NK-92 (cell line): ENCODE data around the gene AZI2.

Experiments used
- DNase-seq: peaks from one replicate; lab custom pipeline; 2025; ENCODE audit not compliant: unreplicated experiment; lab: John Stamatoyannopoulos, UW

AZI2 gene

DNA sequence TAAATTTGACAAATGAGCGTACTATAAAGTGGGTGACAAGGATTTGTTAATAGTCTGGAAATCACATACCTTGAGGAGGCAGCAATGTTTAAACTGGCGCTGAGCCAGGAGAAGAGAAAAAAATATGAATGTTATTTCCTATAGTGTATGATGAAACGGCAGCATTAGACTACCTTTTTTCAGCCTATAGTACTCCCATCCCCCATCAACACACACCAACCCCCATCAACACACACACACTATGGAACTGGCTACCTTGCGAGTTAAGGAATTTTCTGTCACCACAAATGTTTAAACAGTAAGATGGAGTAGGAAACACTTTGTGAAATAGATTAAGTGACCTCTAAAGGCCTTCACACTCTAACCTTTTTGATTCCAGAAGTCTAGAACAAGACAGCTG, 46.9 kb downstream of the AZI2 start:
- no peak for DNase-seq

DNA sequence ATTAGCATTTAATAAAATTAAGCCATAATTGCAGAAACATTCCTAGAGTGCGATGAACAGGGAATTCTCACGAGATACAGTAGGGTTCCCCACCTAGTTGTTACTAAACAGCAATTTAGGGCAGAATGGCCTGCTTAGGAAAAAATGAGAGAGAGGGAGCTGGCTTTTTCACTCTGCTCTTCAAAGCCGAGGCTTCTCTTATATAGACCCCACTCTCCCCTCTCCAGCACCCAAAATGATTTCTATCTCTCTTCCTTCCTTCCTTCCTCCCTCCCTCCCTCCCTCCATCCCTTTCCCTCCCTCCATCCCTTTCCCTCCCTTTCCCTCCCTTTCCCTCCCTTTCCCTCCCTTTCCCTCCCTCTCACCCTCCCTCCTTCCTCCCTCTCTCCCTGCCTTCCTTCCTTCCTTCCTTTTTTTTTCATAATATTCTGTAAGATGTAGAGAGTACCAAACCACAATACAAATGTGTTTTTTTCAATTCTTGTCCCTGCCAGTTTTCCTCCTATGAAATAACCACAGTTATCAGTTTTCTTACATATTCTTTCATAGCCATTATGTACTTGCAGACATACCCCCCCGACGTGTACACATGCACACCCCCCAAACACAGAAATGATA, 48.2 kb downstream of the AZI2 start:
- no peak for DNase-seq

DNA sequence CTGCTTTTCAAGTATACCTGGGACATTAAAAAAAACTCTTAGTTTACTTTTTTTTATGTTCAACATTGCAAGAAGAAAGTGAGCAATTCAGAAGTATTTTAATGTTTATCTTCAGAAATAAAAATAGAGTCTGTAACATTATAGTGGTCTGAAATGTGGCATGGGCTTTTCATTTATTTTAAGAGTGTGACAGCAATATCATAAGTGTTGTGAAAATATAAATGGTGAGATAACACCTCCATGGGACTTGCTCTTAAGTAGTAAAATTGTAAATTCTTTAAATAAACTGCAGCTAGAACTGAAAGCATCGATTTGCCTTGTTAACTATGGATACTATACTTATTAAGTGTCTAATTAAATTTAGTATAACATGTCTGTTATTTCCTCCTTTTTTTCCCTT, 48.9 kb downstream of the AZI2 start:
- DNase-seq: no peak

DNA sequence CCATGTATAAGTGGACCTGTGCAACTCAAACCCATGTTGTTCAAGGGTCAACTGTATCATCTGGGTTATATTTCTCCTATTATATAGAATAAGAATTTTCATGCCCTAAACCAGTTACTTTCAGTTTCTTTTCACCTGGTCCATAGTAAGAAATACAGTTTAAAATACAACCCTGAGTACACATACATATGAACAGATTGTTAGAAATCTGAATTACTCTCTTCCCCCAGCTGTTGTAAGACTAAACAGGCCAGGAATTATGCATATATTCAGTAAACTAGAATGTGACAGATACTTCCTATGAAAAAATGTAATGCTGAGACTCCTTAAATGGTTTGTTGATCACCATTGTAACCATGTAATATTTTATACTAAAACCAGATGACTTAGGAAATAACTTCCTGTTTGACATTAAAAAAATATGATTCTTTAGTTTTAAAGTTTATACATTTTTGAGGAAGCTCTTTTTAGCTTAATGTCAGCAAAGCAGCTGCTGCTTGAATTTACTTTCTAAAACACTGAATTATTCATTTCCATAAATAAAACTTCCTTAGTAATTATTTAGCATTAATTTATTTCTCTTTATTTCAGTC, 52.6 kb downstream of the AZI2 start:
- no peak for DNase-seq

DNA sequence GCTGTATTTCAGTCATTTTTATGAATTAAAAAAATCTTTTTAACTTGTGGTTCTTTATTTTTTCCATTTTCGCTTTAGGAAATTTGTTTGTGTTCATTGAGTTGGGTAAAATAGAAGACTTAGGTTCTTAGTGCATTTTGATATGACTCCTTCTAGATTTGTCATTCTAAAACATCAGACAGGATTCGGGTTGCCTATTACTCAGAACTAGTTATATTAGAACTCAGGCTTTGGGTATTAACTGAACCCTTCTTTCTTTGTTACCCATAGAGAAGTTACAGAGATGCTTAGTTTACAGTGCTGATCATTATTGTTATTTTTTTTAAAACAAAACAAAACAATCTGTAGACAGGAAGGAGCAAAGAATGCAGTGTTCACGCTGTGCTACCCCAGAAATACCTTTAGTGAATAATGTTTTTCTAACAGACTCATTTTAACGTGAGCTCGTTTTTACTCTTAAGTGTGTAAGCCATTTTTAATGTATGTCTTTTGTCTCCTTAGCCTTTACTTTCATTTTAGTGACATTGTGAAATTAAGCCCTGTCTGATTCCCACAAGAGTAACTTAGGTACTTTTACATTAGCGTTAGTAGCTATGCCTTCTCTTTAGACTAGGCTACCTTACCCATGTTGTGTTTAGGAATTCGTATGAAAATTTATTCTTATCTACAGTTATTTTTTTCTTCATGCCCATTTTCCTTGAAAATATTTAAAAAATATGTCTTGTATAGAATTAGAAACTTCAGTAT, 53.8 kb downstream of the AZI2 start:
- no peak for DNase-seq

DNA sequence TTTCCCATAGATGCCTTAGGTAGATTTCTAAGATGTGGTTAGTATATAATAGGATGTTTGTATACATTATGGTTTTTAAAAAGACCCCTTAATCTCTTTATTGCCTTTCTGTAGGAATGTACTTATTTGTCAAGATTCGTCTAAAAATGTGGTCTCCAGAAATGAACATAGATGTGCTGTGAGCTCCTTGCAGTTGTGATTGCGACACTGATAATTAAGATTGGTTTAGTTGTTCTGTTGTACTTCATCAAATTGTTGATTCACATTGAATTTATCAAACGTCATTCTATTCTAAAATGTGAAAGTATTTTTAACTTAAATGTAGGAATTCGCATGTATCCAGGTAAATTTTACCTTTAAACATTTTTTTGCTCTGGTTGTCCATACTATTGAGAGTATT, 56.0 kb downstream of the AZI2 start:
- no peak for DNase-seq

DNA sequence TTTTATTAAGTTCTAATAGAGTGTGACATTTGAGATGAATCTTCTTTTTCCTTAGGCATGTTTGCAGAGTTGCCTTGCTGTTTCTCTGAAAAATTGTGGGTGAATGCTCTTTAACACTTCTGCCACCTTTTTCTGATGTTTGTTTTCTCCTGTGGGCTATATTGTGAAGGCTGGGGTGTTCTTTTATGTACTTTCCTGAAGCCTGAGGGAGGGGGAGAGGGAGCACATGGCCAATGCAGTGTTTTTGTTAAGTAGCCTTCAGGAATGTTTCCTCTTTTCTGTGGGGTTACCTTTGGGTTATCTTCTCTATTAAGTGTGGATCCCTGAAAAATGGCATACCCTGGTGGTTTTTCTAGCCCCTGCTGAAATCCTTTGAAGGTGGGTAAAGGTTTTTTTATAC, 57.0 kb downstream of the AZI2 start:
- no peak for DNase-seq

DNA sequence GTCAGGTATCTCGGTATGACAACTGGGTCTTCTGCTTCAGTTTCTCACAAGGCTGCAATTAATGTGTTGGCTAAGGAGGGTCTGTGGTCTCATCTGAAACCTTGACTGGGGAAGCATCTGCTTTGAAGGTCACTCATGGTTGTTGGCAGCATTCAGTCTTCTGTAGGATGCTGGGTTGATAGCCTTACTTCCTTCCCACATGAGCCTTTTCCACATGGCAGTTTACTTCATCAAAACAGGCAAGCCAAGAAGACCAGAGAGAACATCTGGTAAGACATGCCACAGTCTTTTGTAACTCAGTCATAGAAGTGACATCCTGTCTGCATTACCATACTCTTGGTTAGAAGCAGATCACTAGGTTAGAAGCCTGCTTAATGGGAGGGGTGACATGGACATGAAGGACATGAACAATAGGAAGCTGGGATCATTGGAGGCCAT, 57.7 kb downstream of the AZI2 start:
- no peak for DNase-seq

DNA sequence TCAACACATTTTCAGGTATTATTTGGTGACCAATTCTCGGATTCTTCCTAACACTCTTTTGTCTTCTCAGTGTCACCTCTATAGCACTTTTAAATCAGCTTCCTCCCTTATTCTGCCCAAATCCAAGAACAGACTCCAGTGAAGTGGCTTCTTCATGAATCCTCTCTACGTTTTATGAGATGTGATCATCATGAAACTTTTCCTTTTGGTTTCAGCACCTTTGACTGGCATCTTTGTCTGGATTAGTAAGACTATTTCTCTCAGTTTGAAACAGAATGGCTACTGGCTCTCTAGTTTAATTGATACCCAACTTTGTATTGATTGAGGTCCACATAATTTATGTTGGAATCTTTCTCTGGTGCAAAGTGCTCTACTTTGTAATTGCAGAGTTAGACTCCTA, 61.6 kb downstream of the AZI2 start:
- no peak for DNase-seq

DNA sequence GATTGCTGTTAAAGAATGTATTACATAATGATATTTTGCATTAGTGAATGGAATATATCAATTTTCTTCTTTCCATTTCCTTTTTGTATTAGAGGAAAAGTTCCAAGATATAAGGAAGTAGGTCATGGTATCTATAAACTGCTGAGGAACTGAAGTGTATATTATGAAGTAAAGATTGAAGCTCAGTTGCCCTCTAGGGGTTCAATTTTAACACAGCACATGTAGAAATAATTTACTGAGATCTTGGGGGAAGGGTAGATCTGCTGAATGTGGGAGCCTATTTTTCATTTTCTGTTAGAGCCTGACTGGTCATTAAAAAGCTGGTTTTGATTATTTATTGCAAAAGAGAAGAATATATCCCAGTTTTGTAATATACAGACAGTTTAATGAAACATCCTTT, 62.0 kb downstream of the AZI2 start:
- no peak for DNase-seq

DNA sequence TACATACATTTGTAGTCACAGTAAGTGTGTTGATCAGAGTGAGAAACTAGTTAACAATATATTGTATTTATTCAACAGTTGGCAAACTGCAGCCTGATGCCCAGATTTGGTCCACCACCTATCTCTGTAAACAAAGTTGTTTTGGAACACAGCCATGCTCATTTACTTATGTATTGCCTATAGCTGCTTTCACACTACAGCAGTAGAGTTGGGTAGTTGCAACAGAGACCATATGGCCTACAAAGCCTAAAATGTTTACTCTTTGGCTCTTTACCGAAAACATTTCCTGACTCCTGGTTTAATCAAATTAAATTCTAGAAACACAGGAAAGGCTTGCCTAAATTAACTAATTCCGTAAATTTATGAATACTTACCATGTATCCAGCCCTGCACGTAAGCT, 67.8 kb downstream of the AZI2 start:
- DNase-seq: no peak

DNA sequence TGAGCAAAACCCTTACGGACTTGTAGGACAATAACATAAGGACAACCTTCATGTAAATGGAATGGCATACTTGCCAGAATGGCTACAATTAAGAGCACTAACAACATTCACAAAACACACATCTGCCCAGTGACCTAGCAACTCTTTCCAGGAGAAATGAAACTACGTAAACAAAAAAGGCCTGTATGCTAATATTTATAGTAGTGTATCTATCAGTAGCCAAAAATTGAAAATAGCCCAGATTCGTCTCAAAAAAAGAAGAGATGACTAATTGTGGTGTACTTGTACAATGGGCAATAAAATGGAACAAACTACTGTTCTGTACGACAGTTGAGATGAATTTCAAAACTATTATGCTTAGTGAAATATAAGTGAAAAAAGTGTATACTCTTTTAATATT, 68.9 kb downstream of the AZI2 start:
- no peak for DNase-seq

DNA sequence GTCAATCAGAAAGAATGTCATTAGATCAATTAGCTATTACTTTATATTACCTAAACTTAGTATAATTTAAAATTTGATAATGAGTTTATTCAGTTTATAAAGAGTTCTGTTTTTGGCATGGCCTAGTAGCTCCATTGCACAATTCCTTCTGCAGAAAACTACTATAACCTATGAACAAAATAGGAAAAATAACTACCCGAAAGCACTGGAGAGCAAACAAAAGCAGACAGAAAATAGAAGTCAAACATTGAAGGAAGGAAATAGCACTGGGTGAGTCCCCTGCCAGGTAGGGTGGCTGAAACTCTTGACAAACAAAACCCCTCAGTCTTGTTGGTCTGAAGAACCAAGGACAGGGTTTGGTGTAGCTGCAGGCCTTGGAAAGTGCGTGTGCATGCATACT, 69.7 kb downstream of the AZI2 start:
- DNase-seq: no peak

DNA sequence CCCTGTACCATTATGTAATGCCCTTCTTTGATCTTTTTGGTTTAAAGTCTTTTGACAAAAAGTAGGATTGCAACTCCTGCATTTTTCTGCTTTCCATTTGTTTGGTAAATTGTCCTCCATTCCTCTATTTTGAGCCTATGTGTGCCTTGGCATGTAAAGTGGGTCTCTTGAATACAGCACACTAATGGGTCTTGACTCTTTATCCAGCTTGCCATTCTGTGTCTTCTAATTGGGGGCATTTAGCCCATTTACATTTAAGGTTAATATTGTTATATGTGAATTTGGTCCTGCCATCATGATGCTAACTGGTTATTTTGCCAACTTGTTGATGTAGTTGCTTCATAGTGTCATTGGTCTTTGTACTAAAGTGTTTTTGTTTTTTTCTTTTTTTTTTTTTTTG, 74.8 kb downstream of the AZI2 start:
- no peak for DNase-seq
